HepG2 (cell line): ENCODE data around the gene SRBD1. TPM values are rescaled to one million over a fixed set of nuclear protein-coding genes. Genes with fewer than 3 reads are reported as not detected.

Experiments
- ATAC-seq: fragments of 200-7000 bp; cut with Tn5 transposase; 3 replicates; pipeline ENCODE4 v1.9.1; 2020; ENCODE audit warnings: mild to moderate bottlenecking, moderate library complexity
- BruUV-seq: library from RNA; stranded (reverse); fragments of 400-500 nt; replicated peaks from 2 replicates; lab custom pipeline; 2021; lab: Mats Ljungman, UMichigan
- CTCF ChIA-PET: fragments of 300-600 bp; formaldehyde crosslinking; extraction: SDS; loops from one replicate; lab custom pipeline; 2021; ENCODE audit warnings: low total read pairs, inconsistent platforms, low intra/inter-chr PET ratio; lab: Yijun Ruan, JAX
- POLR2A ChIA-PET: fragments of 350-600 bp; sonication (Branson Sonifier 250); formaldehyde crosslinking; loops from one replicate; lab custom pipeline; 2020; ENCODE audit warnings: antibody characterized with exemption, inconsistent platforms; lab: Yijun Ruan, JAX
- DNase-seq: peaks from one replicate; pipeline ENCODE4 v3.0.0-alpha.2; 2015; ENCODE audit warnings: low spot score
- FAIRE-seq: peaks from 3 replicates; lab custom pipeline; 2011; peaks lifted over from hg19 to GRCh38; lab: Jason Lieb, UNC
- H2AFZ ChIP-seq: one replicate; pipeline ENCODE4 v1.6.1; 2011; ENCODE audit warnings: low read length, inconsistent platforms
- H3K27ac ChIP-seq: fragments of 300-600 bp; 3 replicates; pipeline ENCODE4 v1.8.0; 2011; ENCODE audit warnings: mixed run types, mild to moderate bottlenecking, mixed read lengths, low read length, inconsistent platforms; ENCODE audit not compliant: insufficient read depth; ENCODE audit errors: extremely low read length
- H3K27me3 ChIP-seq, 2 experiments: fragments of 200-600 bp in 1 of 2; 2 replicates in 1 of 2; 3 replicates in 1 of 2; pipeline versions ENCODE4 v1.6.0 to v1.8.0; 2011; ENCODE audit warnings: low read length in 2 of 2, mild to moderate bottlenecking in 2 of 2, moderate library complexity in 2 of 2, inconsistent platforms in 1 of 2; ENCODE audit not compliant: insufficient read depth in 2 of 2, control insufficient read depth in 1 of 2
- H3K36me3 ChIP-seq, 2 experiments: fragments of 200-600 bp in 1 of 2; replicated peaks in 1 of 2; 2 replicates in 1 of 2; 3 replicates in 1 of 2; pipeline versions ENCODE4 v1.5.1 to v1.8.0; 2011; ENCODE audit warnings: low read length in 2 of 2, inconsistent platforms in 1 of 2; ENCODE audit not compliant: insufficient read depth in 2 of 2, control insufficient read depth in 1 of 2
- H3K4me1 ChIP-seq: 2 replicates; pipeline ENCODE4 v1.5.1; 2012; ENCODE audit warnings: low read length, inconsistent platforms; ENCODE audit not compliant: insufficient read depth
- H3K4me2 ChIP-seq: 2 replicates; pipeline ENCODE4 v1.6.0; 2011; ENCODE audit warnings: low read depth, low read length, inconsistent platforms
- H3K4me3 ChIP-seq, 3 experiments: fragments of 200-600 bp in 1 of 3; sonication (generic), shearing (Covaris generic) in 1 of 3; replicated peaks in 1 of 3; 2 replicates each; pipeline ENCODE4 v1.5.1; 2011 to 2016; ENCODE audit warnings: low read length in 3 of 3, inconsistent platforms in 2 of 3, low read depth in 2 of 3, mild to moderate bottlenecking in 2 of 3, control low read depth in 1 of 3, mixed read lengths in 1 of 3; ENCODE audit not compliant: insufficient read depth in 1 of 3
- H3K79me2 ChIP-seq: one replicate; pipeline ENCODE4 v1.6.1; 2011; ENCODE audit warnings: low read length, inconsistent platforms; ENCODE audit not compliant: insufficient read depth
- H3K9ac ChIP-seq: 2 replicates; pipeline ENCODE4 v1.6.0; 2011; ENCODE audit warnings: mild to moderate bottlenecking, low read depth, low read length, inconsistent platforms; ENCODE audit not compliant: insufficient read depth
- H3K9me3 ChIP-seq: 2 replicates; pipeline ENCODE4 v1.5.1; 2012; ENCODE audit warnings: mild to moderate bottlenecking, low read length
- H4K20me1 ChIP-seq: 2 replicates; pipeline ENCODE4 v1.6.0; 2011; ENCODE audit warnings: inconsistent platforms, mild to moderate bottlenecking, low read length, moderate library complexity; ENCODE audit not compliant: insufficient read depth
- CBX5 ChIP-seq: sonication (generic); formaldehyde crosslinking; IDR thresholded peaks from 2 replicates; pipeline ENCODE4 v1.4.0; 2020; ENCODE audit warnings: missing genetic modification reagents, borderline replicate concordance
- CERS6 ChIP-seq: sonication (generic); formaldehyde crosslinking; IDR thresholded peaks from 2 replicates; pipeline ENCODE4 v1.5.0; 2020; ENCODE audit warnings: missing genetic modification reagents
- EHMT2 ChIP-seq: fragments of 200-600 bp; sonication (generic); IDR thresholded peaks from 2 replicates; pipeline ENCODE4 v1.7.0; 2017; ENCODE audit warnings: antibody characterized with exemption, low read depth, low read length, borderline replicate concordance
- HHEX ChIP-seq: IDR thresholded peaks from 2 replicates; pipeline ENCODE4 v1.6.1; 2016; ENCODE audit warnings: control low read depth
- KLF12 ChIP-seq: sonication (generic); formaldehyde crosslinking; IDR thresholded peaks from 2 replicates; pipeline ENCODE4 v1.4.0; 2020; ENCODE audit warnings: missing genetic modification reagents, borderline replicate concordance
- NCOA5 ChIP-seq: sonication (generic); formaldehyde crosslinking; IDR thresholded peaks from 2 replicates; pipeline ENCODE4 v1.4.0; 2020; ENCODE audit warnings: missing genetic modification reagents
- RERE ChIP-seq: IDR thresholded peaks from 2 replicates; pipeline ENCODE4 v1.6.1; 2016; ENCODE audit warnings: low read depth, missing genetic modification reagents, missing compliant biosample characterization
- UBTF ChIP-seq: sonication (generic); formaldehyde crosslinking; IDR thresholded peaks from 2 replicates; pipeline ENCODE4 v1.4.0; 2020; ENCODE audit warnings: mild to moderate bottlenecking, missing genetic modification reagents
- XRCC5 ChIP-seq: fragments of 200-400 bp; formaldehyde crosslinking; optimal IDR thresholded peaks from 2 replicates; pipeline ENCODE3; 2017; ENCODE audit warnings: mild to moderate bottlenecking, low read length
- ZNF766 ChIP-seq: sonication (generic); formaldehyde crosslinking; IDR thresholded peaks from 2 replicates; pipeline ENCODE4 v1.5.0; 2020; ENCODE audit warnings: missing genetic modification reagents, borderline replicate concordance
- WGBS: methylation state at CpG from one replicate; pipeline ENCODE4 v1.1.6; 2017; ENCODE audit warnings: low lambda C conversion rate; 5-methylcytosine and 5-hydroxymethylcytosine counted together
- in situ Hi-C: cut with HindIII; loops from 2 replicates; pipeline ENCODE4 v1.10.0; 2017; ENCODE audit warnings: low pct_unique_long_range_greater_than_20kb; ENCODE audit not compliant: extremely low pct_ligation_motif_present
- intact Hi-C: fragments of 100-400 bp; cut with micrococcal nuclease; formaldehyde crosslinking; loops from one replicate; pipeline ENCODE4 v1.10.0; 2022; ENCODE audit not compliant: unreplicated experiment
- polyA plus RNA-seq, 8 experiments: library from polyadenylated mRNA; depleted of rRNA in 3 of 8; stranded (reverse) in 7 of 8; unstranded in 1 of 8; fragments of >200 nt; fragmentation: Illumina TruSeq in 4 of 8; extraction: Trizol in 4 of 8; gene quantifications; 2 replicates each; pipeline versions ENCODE4 v1.2.1 to v1.2.3, GENCODE V29; 2011 to 2016; ENCODE audit warnings: low read depth in 4 of 8, missing spikeins in 1 of 8, mixed read lengths in 1 of 8; ENCODE audit not compliant: insufficient read depth in 1 of 8
- total RNA-seq, 5 experiments: library from RNA; depleted of rRNA; stranded (reverse); fragments of >200 nt; fragmentation: Illumina TruSeq; extraction: Trizol; gene quantifications; 2 replicates each; pipeline ENCODE4 v1.2.3, GENCODE V29; 2016; ENCODE audit warnings: low read depth in 1 of 5

Gene SRBD1
- total and polyA plus RNA-seq, 2 of the 13 experiments (the other 11 are each of a cell fraction or from before 2014, with no cell fraction given) = 3.2 to 23.9 TPM

- Histone ChIP-seq H3K27me3 (no peaks in the 10 kb centered on the region), H3K79me2 (no peaks in the 10 kb centered on the region), H3K27ac (no peak overlapping the region), H3K4me3 (no peak overlapping the region), H3K4me2 (no peak overlapping the region)
- FAIRE-seq (no peak), ATAC-seq (no peak)
- TF ChIP-seq CBX5 = no peak
- TF ChIP-seq, all 625 proteins: peak for 0
- in situ Hi-C loops = no loop called here
- Histone ChIP-seq H3K9ac (no peak overlapping the region), H4K20me1 (no peaks in the 10 kb centered on the region), H3K9me3 (no peaks in the 10 kb centered on the region), H3K4me1 (peaks cover 10% of the 10 kb centered on the region; the same call in 1 of the 2 replicates), H3K36me3 (no peaks in the 10 kb centered on the region; a peak in 2 of 5 replicates), H2AFZ (no peak overlapping the region)
- ChIA-PET CTCF (no interaction called here), POLR2A (no interaction called here)
- intact Hi-C loops = no loop called here
- 95% methylated on average over 1 of the region's 1 CpG for WGBS
- no peak for DNase-seq
- BruUV-seq = no TSS peak
Measured at GRCh38 chr2:45443012-45443411, 168.1 kb downstream of the SRBD1 start.

- POLR2A ChIA-PET = no interaction called here
- in situ Hi-C loops = no loop called here
- Histone ChIP-seq H3K9me3 (no peaks in the 10 kb centered on the region), H3K4me3 (no peak overlapping the region), H3K9ac (no peak overlapping the region), H3K36me3 (no peaks in the 10 kb centered on the region; a peak in 2 of 5 replicates), H3K4me1 (peaks cover 10% of the 10 kb centered on the region; the same call in 1 of the 2 replicates), H3K4me2 (no peak overlapping the region), H2AFZ (no peak overlapping the region), H3K27me3 (no peaks in the 10 kb centered on the region), H3K27ac (no peak overlapping the region), H3K79me2 (no peaks in the 10 kb centered on the region), H4K20me1 (no peaks in the 10 kb centered on the region)
- 93% methylated on average over 3 of the region's 3 CpGs for WGBS
- ATAC-seq (no peak), FAIRE-seq (no peak), DNase-seq (no peak)
- BruUV-seq = no TSS peak
- CTCF ChIA-PET = no interaction called here
- intact Hi-C loops = no loop called here
- TF ChIP-seq XRCC5 = no peak
- TF ChIP-seq NCOA5 (CRISPR knock-in tag) = no peak
- no peak for TF ChIP-seq HHEX (CRISPR knock-in tag)
- TF ChIP-seq UBTF (CRISPR knock-in tag) = no peak
- TF ChIP-seq CERS6 = no peak
- no peak for TF ChIP-seq RERE (CRISPR knock-in tag)
- TF ChIP-seq ZNF766 = no peak
- no peak for TF ChIP-seq EHMT2
- no peak for TF ChIP-seq KLF12
Measured at GRCh38 chr2:45442026-45442425, 169.0 kb downstream of the SRBD1 start.
